ENCODE data around the gene TRPM3.

The TRPM3 gene

GRCh38 chr9:70525519-70525918 lies 595.9 kb downstream of the TRPM3 start:
- no peak for TF ChIP-seq CTCF (IDR thresholded peaks at IDR 0.05)

- no peak for TF ChIP-seq CTCF (IDR thresholded peaks at IDR 0.05)
Measured at GRCh38 chr9:70519912-70520724, 601.3 kb downstream of the TRPM3 start.

- no peak for TF ChIP-seq CTCF (IDR thresholded peaks at IDR 0.05)
Measured at GRCh38 chr9:70517926-70518610, 603.4 kb downstream of the TRPM3 start.

- no peak for TF ChIP-seq CTCF (IDR thresholded peaks at IDR 0.05)
Measured at GRCh38 chr9:70514273-70514672, 607.1 kb downstream of the TRPM3 start.

GRCh38 chr9:70511858-70512257 lies 609.6 kb downstream of the TRPM3 start:
- TF ChIP-seq CTCF (IDR thresholded peaks at IDR 0.05) = no peak

- peak; percentile 70 for TF ChIP-seq CTCF (IDR thresholded peaks at IDR 0.05)
Measured at GRCh38 chr9:70510157-70510770, 611.2 kb downstream of the TRPM3 start.

GRCh38 chr9:70506159-70506558 lies 615.3 kb downstream of the TRPM3 start:
- TF ChIP-seq CTCF (IDR thresholded peaks at IDR 0.05) = no peak

Data from LNCAP (cell line).